HepG2 (cell line): ENCODE data around the gene HDAC4.

Experiments
- DR1 ChIP-seq: sonication (generic); formaldehyde crosslinking; IDR thresholded peaks from 2 replicates; pipeline ENCODE4 v1.8.0; 2021; ENCODE audit warnings: mild to moderate bottlenecking, missing genetic modification reagents, inconsistent platforms
- EZH2 ChIP-seq: conservative IDR thresholded peaks from 2 replicates; pipeline ENCODE4 v1.6.1; 2012; ENCODE audit warnings: mild to moderate bottlenecking, low read depth, low read length, moderate library complexity
- FIP1L1 ChIP-seq: fragments of 200-400 bp; formaldehyde crosslinking; IDR thresholded peaks from 2 replicates; pipeline ENCODE4 v1.6.1; 2018; ENCODE audit warnings: low read depth, mild to moderate bottlenecking, low read length, moderate library complexity, borderline replicate concordance; ENCODE audit not compliant: insufficient read depth
- RBM39 ChIP-seq: fragments of 200-400 bp; formaldehyde crosslinking; IDR thresholded peaks from one replicate; pipeline ENCODE4 v1.6.1; 2018; ENCODE audit warnings: antibody characterized with exemption, mild to moderate bottlenecking, low read depth, low read length; ENCODE audit not compliant: poor library complexity, severe bottlenecking
- YY1 ChIP-seq: IDR thresholded peaks from 2 replicates; pipeline ENCODE4 v1.6.1; 2011; ENCODE audit warnings: low read length, low read depth, moderate library complexity, mild to moderate bottlenecking; ENCODE audit not compliant: insufficient read depth, insufficient replicate concordance
- ZKSCAN1 ChIP-seq: fragments of 150-350 bp; IDR thresholded peaks from 2 replicates; pipeline ENCODE4 v1.6.1; 2014; ENCODE audit warnings: low read length
- ZNF124 ChIP-seq: sonication (generic); formaldehyde crosslinking; IDR thresholded peaks from 2 replicates; pipeline ENCODE4 v1.4.0; 2020; ENCODE audit warnings: missing genetic modification reagents
- ZNF207 ChIP-seq: fragments of 450-650 bp; IDR thresholded peaks from 2 replicates; pipeline ENCODE4 v1.6.1; 2016; ENCODE audit warnings: antibody characterized with exemption, borderline replicate concordance
- ZNF776 ChIP-seq: sonication (generic); formaldehyde crosslinking; IDR thresholded peaks from 2 replicates; pipeline ENCODE4 v1.4.0; 2020; ENCODE audit warnings: mild to moderate bottlenecking, missing genetic modification reagents
- ZSCAN29 ChIP-seq: sonication (generic); formaldehyde crosslinking; conservative IDR thresholded peaks from 2 replicates; pipeline ENCODE4 v1.4.0; 2020; ENCODE audit warnings: mild to moderate bottlenecking, missing genetic modification reagents
- TF ChIP-seq, protein P1 (sequence below): sonication (generic); formaldehyde crosslinking; IDR thresholded peaks from 2 replicates; pipeline ENCODE4 v1.4.0; 2020; ENCODE audit warnings: missing genetic modification reagents
- TF ChIP-seq, protein P2 (sequence below): sonication (generic); formaldehyde crosslinking; IDR thresholded peaks from 2 replicates; pipeline ENCODE4 v1.8.1; 2023; ENCODE audit warnings: missing genetic modification reagents, mild to moderate bottlenecking, borderline replicate concordance
- TF ChIP-seq, protein P3 (sequence below): sonication (generic); formaldehyde crosslinking; IDR thresholded peaks from 2 replicates; pipeline ENCODE4 v1.4.0; 2020; ENCODE audit warnings: missing genetic modification reagents, borderline replicate concordance

DNA sequence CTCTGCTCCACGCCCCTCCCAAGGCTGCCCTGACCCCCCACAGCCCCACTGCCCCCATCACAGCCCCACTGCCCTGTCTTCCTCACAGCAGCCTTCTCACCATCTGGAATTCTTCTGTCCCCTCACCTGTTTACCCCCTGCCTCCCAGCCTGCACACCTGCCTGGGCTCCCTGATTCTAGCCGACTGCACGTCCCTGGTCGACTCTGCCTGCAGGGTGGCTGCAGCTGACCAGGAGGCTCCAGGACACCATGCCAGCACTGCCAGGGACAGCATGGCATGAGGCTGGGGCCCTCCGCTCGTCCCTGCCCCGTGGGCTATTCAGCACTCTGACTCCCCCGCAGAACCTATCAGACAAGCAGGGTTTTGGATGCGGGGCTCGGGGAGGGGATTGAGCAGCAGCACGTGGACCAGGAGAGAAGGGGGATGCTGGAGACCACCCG, 254.1 kb downstream of the HDAC4 start:
- TF ChIP-seq ZNF207 (no peak), ZNF124 (no peak), EZH2 (no peak), RBM39 (no peak), DR1 (CRISPR knock-in tag) (no peak), ZNF776 (CRISPR knock-in tag) (no peak), YY1 (no peak), ZKSCAN1 (no peak), ZSCAN29 (CRISPR knock-in tag) (no peak), FIP1L1 (no peak)
- TF ChIP-seq, protein P1, sequence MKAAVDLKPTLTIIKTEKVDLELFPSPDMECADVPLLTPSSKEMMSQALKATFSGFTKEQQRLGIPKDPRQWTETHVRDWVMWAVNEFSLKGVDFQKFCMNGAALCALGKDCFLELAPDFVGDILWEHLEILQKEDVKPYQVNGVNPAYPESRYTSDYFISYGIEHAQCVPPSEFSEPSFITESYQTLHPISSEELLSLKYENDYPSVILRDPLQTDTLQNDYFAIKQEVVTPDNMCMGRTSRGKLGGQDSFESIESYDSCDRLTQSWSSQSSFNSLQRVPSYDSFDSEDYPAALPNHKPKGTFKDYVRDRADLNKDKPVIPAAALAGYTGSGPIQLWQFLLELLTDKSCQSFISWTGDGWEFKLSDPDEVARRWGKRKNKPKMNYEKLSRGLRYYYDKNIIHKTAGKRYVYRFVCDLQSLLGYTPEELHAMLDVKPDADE (CRISPR knock-in tag), result no peak
- TF ChIP-seq, protein P2, sequence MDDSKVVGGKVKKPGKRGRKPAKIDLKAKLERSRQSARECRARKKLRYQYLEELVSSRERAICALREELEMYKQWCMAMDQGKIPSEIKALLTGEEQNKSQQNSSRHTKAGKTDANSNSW, result no peak
- TF ChIP-seq, protein P3, sequence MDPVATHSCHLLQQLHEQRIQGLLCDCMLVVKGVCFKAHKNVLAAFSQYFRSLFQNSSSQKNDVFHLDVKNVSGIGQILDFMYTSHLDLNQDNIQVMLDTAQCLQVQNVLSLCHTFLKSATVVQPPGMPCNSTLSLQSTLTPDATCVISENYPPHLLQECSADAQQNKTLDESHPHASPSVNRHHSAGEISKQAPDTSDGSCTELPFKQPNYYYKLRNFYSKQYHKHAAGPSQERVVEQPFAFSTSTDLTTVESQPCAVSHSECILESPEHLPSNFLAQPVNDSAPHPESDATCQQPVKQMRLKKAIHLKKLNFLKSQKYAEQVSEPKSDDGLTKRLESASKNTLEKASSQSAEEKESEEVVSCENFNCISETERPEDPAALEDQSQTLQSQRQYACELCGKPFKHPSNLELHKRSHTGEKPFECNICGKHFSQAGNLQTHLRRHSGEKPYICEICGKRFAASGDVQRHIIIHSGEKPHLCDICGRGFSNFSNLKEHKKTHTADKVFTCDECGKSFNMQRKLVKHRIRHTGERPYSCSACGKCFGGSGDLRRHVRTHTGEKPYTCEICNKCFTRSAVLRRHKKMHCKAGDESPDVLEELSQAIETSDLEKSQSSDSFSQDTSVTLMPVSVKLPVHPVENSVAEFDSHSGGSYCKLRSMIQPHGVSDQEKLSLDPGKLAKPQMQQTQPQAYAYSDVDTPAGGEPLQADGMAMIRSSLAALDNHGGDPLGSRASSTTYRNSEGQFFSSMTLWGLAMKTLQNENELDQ (CRISPR knock-in tag), result no peak
